IPS-NIHi11 (cell line): Measurements from ENCODE around the gene TC2N.
A peak's percentile ranks its signal among the peaks of the same experiment; 100 is the strongest.
"Not testable (repeated sequence)": the region's sequence is repeated elsewhere in the genome, so short reads cannot be mapped to it uniquely, and the experiment has no call there.

Source experiments
- DNase-seq: peaks from one replicate; pipeline ENCODE4 v3.0.0; 2012; ENCODE audit warnings: mixed read lengths, low spot score

Gene TC2N

GRCh38 chr14:91867316-91867988 lies at the start of gene TC2N:
Gene TC2N (minus strand): TSS chr14:91867536. CDS start chr14:91813769, 53,767 bp downstream.
- no peak for DNase-seq

GRCh38 chr14:91912035-91912434 lies 44.7 kb upstream of the TC2N start:
- DNase-seq, result no peak

- DNase-seq, result peak; percentile 77
Observed at GRCh38 chr14:91911474-91912032, 44.2 kb upstream of the TC2N start.

DNA sequence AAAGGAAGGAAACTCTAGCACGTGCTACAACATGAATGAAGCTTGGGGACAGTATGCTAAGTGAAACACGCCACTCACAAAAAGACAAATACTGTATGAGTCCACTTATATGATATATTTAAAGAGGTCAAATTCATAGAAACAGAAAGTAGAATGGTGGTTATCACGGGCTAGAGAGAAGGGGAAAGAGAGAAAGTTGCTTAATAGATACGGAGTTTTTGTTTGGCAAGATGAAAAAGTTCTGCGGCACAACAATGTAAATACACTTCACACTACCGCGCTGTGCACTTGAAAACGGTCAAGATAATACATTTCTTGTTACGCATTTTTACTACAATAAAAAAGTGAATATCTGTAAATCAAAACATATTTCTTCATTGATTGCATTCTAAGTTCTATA lies 42.9 kb upstream of the TC2N start:
- DNase-seq, result no peak

DNA sequence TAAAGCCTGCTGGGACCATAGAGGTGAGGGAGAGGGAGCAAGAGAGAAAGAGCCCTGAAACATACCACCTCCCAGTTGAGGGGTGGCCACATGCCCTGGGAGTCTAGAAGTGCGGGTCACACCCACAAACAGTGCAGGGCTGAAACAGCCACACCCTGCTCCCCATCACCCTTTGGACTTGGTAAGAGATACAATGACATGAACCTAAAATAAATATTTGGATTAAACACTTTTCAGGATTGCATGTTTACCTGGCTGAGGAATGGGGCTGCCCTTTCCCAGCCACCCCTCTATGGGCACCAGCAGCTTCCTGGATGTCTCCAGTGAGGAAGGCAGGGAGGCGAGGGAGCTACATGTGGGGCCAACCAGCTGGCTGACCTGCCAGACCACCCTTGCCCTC lies 39.0 kb upstream of the TC2N start:
- DNase-seq, result no peak

GRCh38 chr14:91904956-91905645 lies 37.8 kb upstream of the TC2N start:
- no peak for DNase-seq

GRCh38 chr14:91904483-91904882 lies 37.1 kb upstream of the TC2N start:
- DNase-seq, result no peak

GRCh38 chr14:91903070-91903469 lies 35.7 kb upstream of the TC2N start:
- DNase-seq, result no peak

DNA sequence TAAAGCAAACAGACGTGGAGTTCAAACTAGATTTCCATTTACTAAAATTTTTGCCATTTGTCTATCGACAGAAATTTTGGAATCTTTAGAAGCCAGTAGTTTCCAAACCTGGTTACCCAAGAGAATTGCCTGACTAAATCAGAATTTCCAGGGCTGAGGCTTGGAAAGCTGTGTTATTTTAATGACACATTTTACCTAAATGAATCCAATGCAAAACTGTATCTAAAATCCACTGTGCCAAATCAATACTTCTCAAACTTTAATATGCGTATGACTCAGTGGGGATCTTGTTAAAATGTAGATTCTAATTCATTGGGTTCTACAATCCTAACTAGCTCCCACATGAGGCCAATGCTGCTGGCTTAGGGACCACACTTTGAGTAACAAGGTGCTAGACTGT lies 35.0 kb upstream of the TC2N start:
- DNase-seq, result no peak

GRCh38 chr14:91901449-91902226 lies 34.3 kb upstream of the TC2N start:
- DNase-seq, result no peak

GRCh38 chr14:91899806-91900205 lies 32.5 kb upstream of the TC2N start:
- DNase-seq, result no peak

DNA sequence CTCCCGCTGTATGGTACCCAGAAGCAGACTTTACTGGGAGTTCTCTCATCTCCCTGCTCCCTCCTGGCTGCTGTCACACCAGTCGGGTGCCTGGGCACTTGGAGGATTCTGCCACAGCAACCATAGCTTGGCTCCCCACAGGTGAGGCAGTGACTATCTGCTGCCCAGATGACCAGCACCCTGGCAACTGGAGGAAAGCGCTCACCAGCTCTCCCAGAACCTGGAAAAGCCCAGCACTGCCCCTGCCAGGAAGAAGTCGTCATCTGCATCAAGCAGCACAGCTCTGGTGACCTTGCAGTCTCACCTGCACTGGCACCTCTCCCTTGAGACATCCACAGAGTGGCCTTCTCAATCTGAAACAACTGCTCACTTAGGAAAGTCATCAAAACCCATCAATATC lies 31.9 kb upstream of the TC2N start:
- peak; percentile 35 for DNase-seq

DNA sequence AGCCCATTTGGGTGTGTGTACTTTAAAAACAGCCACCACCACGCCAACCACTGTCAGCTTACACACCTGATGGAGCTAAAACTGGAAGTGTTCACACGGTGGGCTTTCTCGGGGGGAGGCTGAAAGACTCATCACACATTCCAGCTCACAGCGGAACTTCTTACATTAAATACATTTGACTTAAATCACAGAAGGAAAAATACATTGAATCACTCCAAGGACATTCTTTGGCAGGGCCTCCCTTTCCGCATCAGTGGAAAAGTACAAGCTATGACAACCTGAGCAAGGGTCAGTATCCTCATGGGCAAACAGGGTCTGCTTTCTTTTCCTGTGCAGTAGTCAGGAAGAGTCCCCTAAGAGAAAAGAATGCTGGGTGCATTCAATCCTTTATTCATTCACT lies 31.0 kb upstream of the TC2N start:
- no peak for DNase-seq

- not testable (repeated sequence) for DNase-seq
Observed at GRCh38 chr14:91897716-91898115, 30.4 kb upstream of the TC2N start.

- peak; percentile 35 for DNase-seq
Observed at GRCh38 chr14:91897106-91897701, 29.9 kb upstream of the TC2N start.

- DNase-seq, result no peak
Observed at GRCh38 chr14:91896419-91896818, 29.1 kb upstream of the TC2N start.

DNA sequence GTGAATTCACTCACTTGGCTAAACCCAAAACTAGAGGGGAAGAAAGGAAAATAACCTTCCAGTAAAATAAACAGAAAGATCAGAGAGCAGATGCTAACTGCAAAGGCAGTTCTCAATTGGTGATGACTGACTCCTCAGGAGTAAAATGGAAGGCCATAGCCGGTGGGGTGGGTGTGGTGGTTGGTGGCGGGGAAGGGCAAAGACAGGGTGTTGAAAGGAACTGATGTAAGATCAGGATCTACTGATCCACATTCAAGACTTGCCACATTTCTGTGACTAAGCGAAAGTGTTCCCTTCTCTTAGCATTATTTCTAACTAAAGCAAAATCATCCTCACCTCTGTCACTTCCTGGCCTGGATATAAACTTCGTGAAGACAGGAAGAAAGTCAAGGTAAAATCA lies 26.3 kb upstream of the TC2N start:
- DNase-seq, result no peak

GRCh38 chr14:91893007-91893406 lies 25.7 kb upstream of the TC2N start:
- DNase-seq, result peak; percentile 80

DNA sequence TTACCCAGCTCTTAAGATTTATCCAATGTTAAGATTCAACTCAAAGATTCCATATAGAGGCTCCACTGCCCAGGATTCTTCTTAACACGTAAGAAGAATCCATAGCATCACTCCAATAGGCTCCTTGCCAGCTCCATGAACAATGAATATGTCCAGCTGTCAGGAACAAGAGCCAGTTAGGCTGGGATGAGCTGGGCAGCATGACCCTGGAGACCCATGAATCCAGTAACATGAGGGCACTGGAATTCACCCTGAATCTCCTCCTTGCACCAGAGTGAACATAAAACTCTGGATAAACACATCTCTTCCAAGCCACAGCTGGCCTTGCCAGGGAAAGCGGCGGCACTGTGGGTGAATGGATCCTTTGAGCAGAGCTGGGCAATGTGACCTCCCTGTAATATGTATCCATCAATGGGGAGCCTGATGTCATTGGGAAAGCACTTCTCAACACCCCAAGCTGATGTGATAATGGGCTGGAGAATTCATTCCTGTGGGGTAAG lies 24.4 kb upstream of the TC2N start:
- no peak for DNase-seq

- DNase-seq, result no peak
Observed at GRCh38 chr14:91891101-91891500, 23.8 kb upstream of the TC2N start.

DNA sequence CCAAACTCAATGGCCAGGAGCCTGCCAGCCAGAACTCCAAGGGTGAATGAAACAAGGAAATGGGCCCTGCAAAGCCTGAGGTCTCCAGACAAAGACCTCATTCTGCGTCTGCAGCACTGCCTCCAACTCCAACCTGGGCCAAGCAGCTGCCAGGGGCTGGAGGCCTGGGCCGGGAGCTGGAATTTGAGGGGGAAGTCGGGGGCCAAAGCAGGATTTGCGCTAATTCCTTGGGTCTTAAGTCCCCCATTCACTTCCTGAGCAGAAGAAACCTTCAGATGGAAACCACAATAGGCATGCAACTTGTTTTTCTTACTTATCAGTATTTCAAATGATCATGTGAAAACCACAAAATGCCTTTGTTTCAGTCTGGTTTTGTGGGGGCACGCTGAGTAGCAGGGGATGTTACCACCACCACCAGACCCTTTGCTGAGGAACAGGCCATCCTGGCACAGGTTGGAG lies 23.0 kb upstream of the TC2N start:
- DNase-seq, result no peak
